C4-2B (cell line): Measurements from ENCODE around the gene GOLPH3L.

Experiments
- ZFX ChIP-seq: fragments of 450-650 bp; IDR thresholded peaks from 2 replicates; pipeline ENCODE4 v1.6.1; 2017
- TF ChIP-seq, protein P1 (sequence below): fragments of 450-650 bp; conservative IDR thresholded peaks from 2 replicates; pipeline ENCODE4 v1.5.1; 2017; ENCODE audit warnings: mild to moderate bottlenecking

DNA sequence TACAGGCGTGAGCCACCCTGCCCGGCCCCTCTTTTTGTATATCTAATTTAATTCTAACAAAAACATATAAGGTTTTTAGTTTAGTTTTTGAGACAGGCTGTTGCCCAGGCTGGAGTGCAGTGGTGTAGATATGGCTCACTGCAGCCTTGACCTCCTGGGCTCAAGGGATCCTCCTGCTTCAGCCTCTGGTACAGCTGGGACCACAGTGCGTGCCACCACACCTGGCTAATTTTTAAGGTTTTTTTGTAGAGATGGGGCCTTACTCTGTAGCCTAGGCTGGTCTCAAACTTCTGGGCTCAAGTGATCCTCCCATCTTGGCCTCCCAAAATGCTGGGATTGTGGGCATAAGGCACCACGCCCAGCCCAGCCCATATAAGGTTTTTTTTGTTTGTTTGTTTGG, 86.4 kb downstream of the GOLPH3L start:
- TF ChIP-seq, protein P1, sequence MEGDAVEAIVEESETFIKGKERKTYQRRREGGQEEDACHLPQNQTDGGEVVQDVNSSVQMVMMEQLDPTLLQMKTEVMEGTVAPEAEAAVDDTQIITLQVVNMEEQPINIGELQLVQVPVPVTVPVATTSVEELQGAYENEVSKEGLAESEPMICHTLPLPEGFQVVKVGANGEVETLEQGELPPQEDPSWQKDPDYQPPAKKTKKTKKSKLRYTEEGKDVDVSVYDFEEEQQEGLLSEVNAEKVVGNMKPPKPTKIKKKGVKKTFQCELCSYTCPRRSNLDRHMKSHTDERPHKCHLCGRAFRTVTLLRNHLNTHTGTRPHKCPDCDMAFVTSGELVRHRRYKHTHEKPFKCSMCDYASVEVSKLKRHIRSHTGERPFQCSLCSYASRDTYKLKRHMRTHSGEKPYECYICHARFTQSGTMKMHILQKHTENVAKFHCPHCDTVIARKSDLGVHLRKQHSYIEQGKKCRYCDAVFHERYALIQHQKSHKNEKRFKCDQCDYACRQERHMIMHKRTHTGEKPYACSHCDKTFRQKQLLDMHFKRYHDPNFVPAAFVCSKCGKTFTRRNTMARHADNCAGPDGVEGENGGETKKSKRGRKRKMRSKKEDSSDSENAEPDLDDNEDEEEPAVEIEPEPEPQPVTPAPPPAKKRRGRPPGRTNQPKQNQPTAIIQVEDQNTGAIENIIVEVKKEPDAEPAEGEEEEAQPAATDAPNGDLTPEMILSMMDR, result no peak
- TF ChIP-seq ZFX, result no peak
